GM13977 (cell line): ENCODE data around the gene PREX1.

Source experiments
- DNase-seq: peaks from one replicate; pipeline ENCODE4 v3.0.0; 2012; ENCODE audit warnings: low spot score
- in situ Hi-C: fragments of 300-500 bp; cut with MboI; formaldehyde crosslinking; loops from one replicate; pipeline ENCODE4 v1.12.0; 2022; ENCODE audit warnings: low sequenced_read_pairs, low pct_unique_long_range_greater_than_20kb, mixed read lengths, inconsistent platforms; ENCODE audit not compliant: unreplicated experiment
- TF ChIP-seq, protein P1 (sequence below): IDR thresholded peaks from 2 replicates; pipeline ENCODE4 v1.5.1; 2012; ENCODE audit warnings: mild to moderate bottlenecking, control low read depth; ENCODE audit not compliant: insufficient read depth; ENCODE audit errors: extremely low read depth, missing control alignments

The PREX1 gene

DNA sequence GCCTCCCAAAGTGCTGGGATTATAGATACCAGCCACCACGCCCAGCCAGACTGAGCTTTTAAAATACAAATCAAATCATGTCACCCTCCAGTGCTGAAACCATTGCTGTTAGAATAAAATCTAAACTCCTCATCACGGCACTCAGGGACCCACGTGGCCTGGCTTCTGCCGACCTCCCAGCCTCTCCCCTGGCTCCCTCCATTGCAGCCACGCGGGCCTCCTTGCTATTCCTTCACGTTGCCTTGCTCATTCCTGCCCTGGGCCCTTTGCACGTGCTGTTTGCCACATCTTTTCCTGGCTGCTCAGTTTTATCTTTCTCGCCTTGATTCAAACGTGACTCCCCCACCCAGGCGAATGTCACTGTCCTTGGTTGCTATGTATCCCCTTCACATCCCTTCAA is 244.6 kb downstream of the PREX1 start:
- no peak for DNase-seq
- TF ChIP-seq, protein P1, sequence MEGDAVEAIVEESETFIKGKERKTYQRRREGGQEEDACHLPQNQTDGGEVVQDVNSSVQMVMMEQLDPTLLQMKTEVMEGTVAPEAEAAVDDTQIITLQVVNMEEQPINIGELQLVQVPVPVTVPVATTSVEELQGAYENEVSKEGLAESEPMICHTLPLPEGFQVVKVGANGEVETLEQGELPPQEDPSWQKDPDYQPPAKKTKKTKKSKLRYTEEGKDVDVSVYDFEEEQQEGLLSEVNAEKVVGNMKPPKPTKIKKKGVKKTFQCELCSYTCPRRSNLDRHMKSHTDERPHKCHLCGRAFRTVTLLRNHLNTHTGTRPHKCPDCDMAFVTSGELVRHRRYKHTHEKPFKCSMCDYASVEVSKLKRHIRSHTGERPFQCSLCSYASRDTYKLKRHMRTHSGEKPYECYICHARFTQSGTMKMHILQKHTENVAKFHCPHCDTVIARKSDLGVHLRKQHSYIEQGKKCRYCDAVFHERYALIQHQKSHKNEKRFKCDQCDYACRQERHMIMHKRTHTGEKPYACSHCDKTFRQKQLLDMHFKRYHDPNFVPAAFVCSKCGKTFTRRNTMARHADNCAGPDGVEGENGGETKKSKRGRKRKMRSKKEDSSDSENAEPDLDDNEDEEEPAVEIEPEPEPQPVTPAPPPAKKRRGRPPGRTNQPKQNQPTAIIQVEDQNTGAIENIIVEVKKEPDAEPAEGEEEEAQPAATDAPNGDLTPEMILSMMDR = no peak
- in situ Hi-C loops = no loop called here

DNA sequence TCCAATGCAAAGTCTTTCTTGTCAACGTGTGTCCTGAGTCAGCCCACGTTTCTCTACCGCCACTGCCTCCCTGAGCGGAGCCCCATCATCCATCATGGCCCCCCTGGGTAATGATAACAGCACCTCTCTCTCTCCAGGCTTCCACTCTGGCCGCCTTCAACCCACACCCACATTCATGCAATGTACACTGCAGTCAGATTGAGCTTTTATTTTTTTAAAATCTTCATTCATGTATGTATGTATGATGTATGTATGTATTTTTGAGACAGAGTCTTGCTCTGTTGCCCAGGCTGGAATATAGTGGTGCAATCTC is 245.2 kb downstream of the PREX1 start:
- in situ Hi-C loops = no loop called here
- DNase-seq = no peak
- TF ChIP-seq, protein P1 = no peak

DNA sequence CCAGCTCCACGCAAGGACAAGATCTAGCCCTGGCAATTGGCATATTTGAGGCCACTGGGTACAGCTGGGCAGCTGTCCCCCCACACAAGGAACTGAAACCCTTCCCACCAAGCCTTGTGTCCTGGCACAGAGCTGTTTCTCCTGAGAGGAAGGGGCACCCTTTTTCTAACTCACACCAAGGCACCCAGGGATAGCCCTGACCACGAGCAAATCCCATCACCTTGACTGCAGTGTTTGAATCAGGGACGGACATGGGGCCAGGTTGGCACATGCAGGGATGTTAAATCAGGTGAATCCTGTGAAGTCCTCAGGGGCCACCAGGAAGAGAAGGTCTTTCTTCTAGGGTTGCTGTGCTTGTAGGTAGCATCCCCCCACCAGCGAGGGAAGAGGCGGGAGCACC is 246.6 kb downstream of the PREX1 start:
- no peak for DNase-seq
- TF ChIP-seq, protein P1 = no peak
- in situ Hi-C loops = no loop called here

DNA sequence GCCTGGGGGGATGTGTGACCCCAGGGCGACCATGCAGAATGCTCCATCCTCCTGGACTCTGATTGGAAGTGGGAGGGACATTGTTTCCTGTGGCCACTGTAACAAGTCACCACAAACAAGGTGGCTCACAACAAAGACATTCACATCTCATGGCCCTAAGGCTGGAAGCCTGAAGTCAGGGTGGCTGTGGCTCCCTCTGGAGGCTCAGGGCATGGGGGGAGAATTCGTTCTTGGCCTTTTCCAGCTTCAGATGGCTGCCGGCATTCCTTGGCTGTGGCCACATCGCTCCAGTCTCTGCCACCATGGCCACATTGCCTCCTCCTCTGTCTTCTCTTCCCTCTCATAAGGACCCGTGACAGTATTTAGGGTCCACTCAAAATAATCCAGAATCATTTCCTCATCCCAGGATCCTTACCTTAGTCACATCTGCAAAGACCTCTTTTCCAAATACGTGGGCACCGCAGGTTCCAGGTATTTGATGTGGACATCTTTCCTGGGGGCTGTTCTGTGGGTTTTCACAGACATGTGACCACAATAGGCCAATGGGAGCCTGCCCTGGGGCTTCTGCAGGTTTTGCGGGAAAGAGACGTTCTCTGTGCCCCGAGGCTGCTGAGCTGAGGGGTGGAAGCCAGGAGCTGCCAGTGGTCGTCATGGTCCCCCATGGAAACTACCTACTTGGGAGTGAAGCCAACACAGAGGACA is 249.3 kb downstream of the PREX1 start:
- in situ Hi-C loops = no loop called here
- DNase-seq = no peak
- TF ChIP-seq, protein P1 = peak; percentile 32

DNA sequence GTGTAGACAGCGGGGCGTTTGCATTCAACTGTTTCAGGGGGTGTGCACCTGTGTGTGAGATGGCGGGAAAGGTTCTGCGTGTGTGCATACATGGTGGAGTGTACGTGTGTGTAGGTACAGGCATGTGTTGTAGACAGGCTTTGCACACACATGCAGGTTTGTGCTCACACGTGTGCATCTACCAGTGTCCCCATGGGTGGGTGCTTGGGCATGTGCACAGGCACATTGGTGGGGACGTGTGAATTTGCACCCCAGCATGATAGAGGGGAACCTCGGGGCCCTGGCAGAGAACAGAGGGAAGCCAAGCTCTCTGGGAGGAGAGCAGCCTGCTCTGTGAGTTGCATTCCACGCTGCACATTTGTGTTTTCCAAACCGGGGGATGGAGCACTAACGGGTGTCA is 250.2 kb downstream of the PREX1 start:
- no peak for DNase-seq
- in situ Hi-C loops = no loop called here
- TF ChIP-seq, protein P1 = no peak

DNA sequence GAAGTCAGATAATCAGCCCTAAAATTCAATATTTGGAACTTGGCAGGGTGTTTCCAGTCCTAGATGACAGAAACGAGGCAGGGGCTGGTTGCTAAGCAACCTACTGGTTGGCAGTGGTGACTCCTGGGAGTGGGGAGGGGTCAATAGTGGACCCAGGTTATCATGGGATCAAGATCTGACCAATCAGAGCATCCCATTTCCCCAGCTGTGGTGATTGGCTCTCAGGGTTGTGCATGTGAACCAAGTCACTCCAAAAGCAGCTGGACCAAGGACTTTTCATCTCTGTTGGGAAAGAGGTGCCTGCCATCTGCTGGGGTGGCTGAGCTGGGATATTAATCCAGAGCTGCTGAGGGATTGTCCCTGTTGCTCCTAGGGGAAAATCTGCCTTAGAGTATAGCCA is 253.4 kb downstream of the PREX1 start:
- in situ Hi-C loops = no loop called here
- no peak for DNase-seq
- TF ChIP-seq, protein P1 = no peak
